Left renal cortex interstitium (tissue), 4 donors: ENCODE results near the gene IL20. TPM values are rescaled to one million over a fixed set of nuclear protein-coding genes. Genes with fewer than 3 reads are reported as not detected.

ENCODE experiments used
- DNase-seq, 4 donors: peaks; one replicate each; pipeline ENCODE4 v3.0.0-alpha.2; 2013; ENCODE audit warnings: low read depth in 4 of 4, low spot score in 2 of 4, missing footprints in 1 of 4
- polyA plus RNA-seq, 4 donors: library from polyadenylated mRNA; unstranded; fragments of 120-200 nt; gene quantifications; one replicate each; pipeline ENCODE4 v1.2.1, GENCODE V29; 2013; ENCODE audit not compliant: insufficient read length in 4 of 4

Gene IL20
- not detected for polyA plus RNA-seq

GRCh38 chr1:206864939-206865671 is at the start of gene IL20:
Gene IL20 (plus strand): TSS chr1:206865623. CDS start chr1:206865853, 230 bp downstream.
- DNase-seq, result no peak

GRCh38 chr1:206816390-206817287 is 48.8 kb upstream of the IL20 start:
- no peak for DNase-seq

GRCh38 chr1:206821493-206821892 is 43.9 kb upstream of the IL20 start:
- DNase-seq, result no peak

GRCh38 chr1:206823727-206824126 is 41.7 kb upstream of the IL20 start:
- no peak for DNase-seq

- DNase-seq, result no peak
Observed at GRCh38 chr1:206824331-206824730, 41.1 kb upstream of the IL20 start.

- no peak for DNase-seq
Observed at GRCh38 chr1:206826394-206826793, 39.0 kb upstream of the IL20 start.

GRCh38 chr1:206828061-206828460 is 37.4 kb upstream of the IL20 start:
- no peak for DNase-seq

GRCh38 chr1:206828765-206829164 is 36.7 kb upstream of the IL20 start:
- no peak for DNase-seq

- no peak for DNase-seq
Observed at GRCh38 chr1:206829282-206829681, 36.1 kb upstream of the IL20 start.

- DNase-seq, result no peak
Observed at GRCh38 chr1:206829875-206830274, 35.5 kb upstream of the IL20 start.

- DNase-seq, result no peak
Observed at GRCh38 chr1:206831650-206832049, 33.8 kb upstream of the IL20 start.

GRCh38 chr1:206832352-206832880 is 33.0 kb upstream of the IL20 start:
- no peak for DNase-seq

- DNase-seq, result peak in 1 of 4 donors; percentile 29
Observed at GRCh38 chr1:206833106-206833680, 32.2 kb upstream of the IL20 start.

GRCh38 chr1:206833801-206834200 is 31.6 kb upstream of the IL20 start:
- no peak for DNase-seq

GRCh38 chr1:206834217-206834616 is 31.2 kb upstream of the IL20 start:
- DNase-seq, result no peak

- no peak for DNase-seq
Observed at GRCh38 chr1:206834711-206835110, 30.7 kb upstream of the IL20 start.

- DNase-seq, result no peak
Observed at GRCh38 chr1:206835186-206835585, 30.2 kb upstream of the IL20 start.

- no peak for DNase-seq
Observed at GRCh38 chr1:206836111-206836510, 29.3 kb upstream of the IL20 start.

GRCh38 chr1:206839006-206839560 is 26.3 kb upstream of the IL20 start:
- no peak for DNase-seq

- DNase-seq, result no peak
Observed at GRCh38 chr1:206839857-206840256, 25.6 kb upstream of the IL20 start.
